Endothelial cell of umbilical vein (primary cell): ENCODE data around the gene FZD1. TPM values are rescaled to one million over a fixed set of nuclear protein-coding genes. Genes with fewer than 3 reads are reported as not detected.

Experiments
- BruUV-seq: library from RNA; stranded (reverse); fragments of 400-500 nt; replicated peaks from 2 replicates; lab custom pipeline; 2021; lab: Mats Ljungman, UMichigan
- CTCF ChIA-PET: fragments of 300-600, 350-600 bp; sonication (Branson Sonifier 250); formaldehyde crosslinking; loops from one replicate; lab custom pipeline; 2021; ENCODE audit warnings: antibody characterized with exemption, inconsistent platforms; lab: Charles Lee
- POLR2A ChIA-PET: fragments of 300-600, 350-600 bp; sonication (Branson Sonifier 250); formaldehyde crosslinking; loops from one replicate; lab custom pipeline; 2021; ENCODE audit warnings: antibody characterized with exemption, inconsistent platforms; lab: Charles Lee
- DNase-seq: peaks from one replicate; pipeline ENCODE4 v3.0.0-alpha.2; 2011; ENCODE audit warnings: low read depth, low spot score
- FAIRE-seq: peaks from 2 replicates; lab custom pipeline; 2011; peaks lifted over from hg19 to GRCh38; lab: Jason Lieb, UNC
- H2AFZ ChIP-seq: 2 replicates; pipeline ENCODE4 v1.6.0; 2012; ENCODE audit warnings: low read depth, low read length, control low read depth, inconsistent platforms
- H3K27ac ChIP-seq: 2 replicates; pipeline ENCODE4 v1.5.1; 2011; ENCODE audit warnings: low read depth, mild to moderate bottlenecking, control low read depth, low read length, moderate library complexity; ENCODE audit not compliant: insufficient read depth
- H3K27me3 ChIP-seq, 2 experiments: 2 replicates each; pipeline versions ENCODE4 v1.6.0 to v1.6.1; 2011; ENCODE audit warnings: low read length in 2 of 2, mixed read lengths in 1 of 2; ENCODE audit not compliant: control insufficient read depth in 2 of 2, insufficient read depth in 2 of 2
- H3K36me3 ChIP-seq, 2 experiments: 2 replicates in 1 of 2; 3 replicates in 1 of 2; pipeline ENCODE4 v1.5.1; 2011; ENCODE audit warnings: low read length in 2 of 2, mild to moderate bottlenecking in 1 of 2, moderate library complexity in 1 of 2; ENCODE audit not compliant: control insufficient read depth in 2 of 2, insufficient read depth in 2 of 2; ENCODE audit errors: extremely low read depth in 1 of 2
- H3K4me1 ChIP-seq: 3 replicates; pipeline ENCODE4 v1.5.1; 2011; ENCODE audit warnings: mild to moderate bottlenecking, low read length; ENCODE audit not compliant: control insufficient read depth, insufficient read depth; ENCODE audit errors: extremely low read depth
- H3K4me2 ChIP-seq: 2 replicates; pipeline ENCODE4 v1.6.1; 2011; ENCODE audit warnings: low read length, control low read depth, mixed read lengths; ENCODE audit not compliant: insufficient read depth
- H3K4me3 ChIP-seq, 3 experiments: fragments of 200-600 bp in 1 of 3; sonication (generic), shearing (Covaris generic) in 1 of 3; replicated peaks in 1 of 3; 2 replicates each; pipeline ENCODE4 v1.5.1; 2011 to 2016; ENCODE audit warnings: control low read depth in 3 of 3, low read length in 3 of 3, mild to moderate bottlenecking in 2 of 3, inconsistent platforms in 1 of 3, low read depth in 1 of 3, moderate library complexity in 1 of 3; ENCODE audit not compliant: insufficient read depth in 1 of 3
- H3K79me2 ChIP-seq: 2 replicates; pipeline ENCODE4 v1.6.0; 2012; ENCODE audit warnings: low read length, inconsistent platforms; ENCODE audit not compliant: control insufficient read depth, insufficient read depth
- H3K9ac ChIP-seq: replicated peaks from 2 replicates; pipeline ENCODE3; 2011; ENCODE audit warnings: low read length, control low read depth; ENCODE audit not compliant: insufficient read depth; ENCODE audit errors: extremely low read depth
- H3K9me1 ChIP-seq: replicated peaks from 3 replicates; pipeline ENCODE4 v1.6.0; 2011; ENCODE audit warnings: mild to moderate bottlenecking, low read length; ENCODE audit not compliant: control insufficient read depth, insufficient read depth; ENCODE audit errors: extremely low read depth
- H3K9me3 ChIP-seq: replicated peaks from 2 replicates; pipeline ENCODE4 v1.5.1; 2012; ENCODE audit warnings: low read length, inconsistent platforms; ENCODE audit not compliant: control insufficient read depth, insufficient read depth
- H4K20me1 ChIP-seq: replicated peaks from 2 replicates; pipeline ENCODE3; 2011; ENCODE audit warnings: mild to moderate bottlenecking, low read length; ENCODE audit not compliant: control insufficient read depth, insufficient read depth; ENCODE audit errors: extremely low read depth
- EZH2 ChIP-seq: IDR thresholded peaks from 2 replicates; pipeline ENCODE4 v1.6.1; 2012; ENCODE audit warnings: borderline replicate concordance, low read depth, mild to moderate bottlenecking, moderate library complexity, low read length, inconsistent platforms; ENCODE audit not compliant: severe bottlenecking
- FOS ChIP-seq: IDR thresholded peaks from 2 replicates; pipeline ENCODE4 v1.6.1; 2011; ENCODE audit warnings: mild to moderate bottlenecking, low read length, moderate library complexity, borderline replicate concordance; ENCODE audit not compliant: insufficient read depth
- GATA2 ChIP-seq: IDR thresholded peaks from 2 replicates; pipeline ENCODE4 v1.7.0; 2011; ENCODE audit warnings: low read depth, mild to moderate bottlenecking, moderate library complexity, mixed read lengths, low read length; ENCODE audit not compliant: insufficient read length, insufficient read depth
- JUN ChIP-seq: IDR thresholded peaks from 2 replicates; pipeline ENCODE4 v1.6.1; 2011; ENCODE audit warnings: borderline replicate concordance, low read depth; ENCODE audit not compliant: insufficient read length, insufficient read depth
- MYC ChIP-seq: IDR thresholded peaks from one replicate; pipeline ENCODE4 v1.6.1; 2011; ENCODE audit warnings: mild to moderate bottlenecking, low read depth, low read length
- POLR2A ChIP-seq: IDR thresholded peaks from 2 replicates; pipeline ENCODE4 v1.6.1; 2012; ENCODE audit warnings: low read depth, mild to moderate bottlenecking, control low read depth, low read length
- POLR2AphosphoS5 ChIP-seq: IDR thresholded peaks from 2 replicates; pipeline ENCODE4 v1.6.1; 2012; ENCODE audit warnings: low read depth, mild to moderate bottlenecking, control low read depth, low read length, moderate library complexity; ENCODE audit not compliant: insufficient read depth
- dilution Hi-C: fragments of 300-500 bp; cut with MboI; formaldehyde crosslinking; loops from one replicate; pipeline ENCODE4 v1.15.0; 2019; ENCODE audit warnings: low sequenced_read_pairs; ENCODE audit not compliant: extremely low pct_ligation_motif_present
- intact Hi-C: fragments of 100-400 bp; cut with micrococcal nuclease; formaldehyde crosslinking; loops from one replicate; pipeline ENCODE4 v1.10.0; 2022
- polyA plus RNA-seq, 4 experiments: library from polyadenylated mRNA; depleted of rRNA in 3 of 4; stranded (reverse) in 3 of 4; unstranded in 1 of 4; fragments of >200 nt; gene quantifications; 2 replicates each; pipeline versions ENCODE4 v1.2.1 to v1.2.3, GENCODE V29; 2011 to 2012; ENCODE audit warnings: missing spikeins in 1 of 4
- total RNA-seq: library from RNA; stranded (reverse); gene quantifications from 2 replicates; pipeline ENCODE4 v1.2.3, GENCODE V29; 2021
- TF ChIP-seq, protein P1 (sequence below): IDR thresholded peaks from 2 replicates; pipeline ENCODE4 v1.6.1; 2011; ENCODE audit not compliant: insufficient read depth, insufficient read length
- TF ChIP-seq, protein P2 (sequence below), 2 donors: IDR thresholded peaks; 1 replicate in 1 of 2; 2 replicates in 1 of 2; pipeline ENCODE4 v1.5.1; 2011; ENCODE audit warnings: low read length in 2 of 2, mild to moderate bottlenecking in 2 of 2, moderate library complexity in 2 of 2, control low read depth in 1 of 2, inconsistent platforms in 1 of 2, low read depth in 1 of 2; ENCODE audit not compliant: insufficient read depth in 1 of 2; ENCODE audit errors: extremely low read depth in 1 of 2

FZD1 gene
- total and polyA plus RNA-seq, 2 donors (not counting 3 experiments of a cell fraction or from before 2014, with no cell fraction given), result 2.4 to 3.4 TPM

DNA sequence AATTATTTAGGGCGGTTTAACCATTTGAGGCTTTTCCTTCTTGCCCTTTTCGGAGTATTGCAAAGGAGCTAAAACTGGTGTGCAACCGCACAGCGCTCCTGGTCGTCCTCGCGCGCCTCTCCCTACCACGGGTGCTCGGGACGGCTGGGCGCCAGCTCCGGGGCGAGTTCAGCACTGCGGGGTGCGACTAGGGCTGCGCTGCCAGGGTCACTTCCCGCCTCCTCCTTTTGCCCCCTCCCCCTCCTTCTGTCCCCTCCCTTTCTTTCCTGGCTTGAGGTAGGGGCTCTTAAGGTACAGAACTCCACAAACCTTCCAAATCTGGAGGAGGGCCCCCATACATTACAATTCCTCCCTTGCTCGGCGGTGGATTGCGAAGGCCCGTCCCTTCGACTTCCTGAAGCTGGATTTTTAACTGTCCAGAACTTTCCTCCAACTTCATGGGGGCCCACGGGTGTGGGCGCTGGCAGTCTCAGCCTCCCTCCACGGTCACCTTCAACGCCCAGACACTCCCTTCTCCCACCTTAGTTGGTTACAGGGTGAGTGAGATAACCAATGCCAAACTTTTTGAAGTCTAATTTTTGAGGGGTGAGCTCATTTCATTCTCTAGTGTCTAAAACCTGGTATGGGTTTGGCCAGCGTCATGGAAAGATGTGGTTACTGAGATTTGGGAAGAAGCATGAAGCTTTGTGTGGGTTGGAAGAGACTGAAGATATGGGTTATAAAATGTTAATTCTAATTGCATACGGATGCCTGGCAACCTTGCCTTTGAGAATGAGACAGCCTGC is 3.1 kb downstream of the FZD1 start:
- no peak overlapping the region for H3K4me3 ChIP-seq
- DNase-seq, result no peak
- no peak for FAIRE-seq
- intact Hi-C loops, result loop anchor here (10.0 kb wide), 1 partner anchor 517 kb away; no protein-coding TSS in a partner anchor
- no peaks in the 10 kb centered on the region for H3K27me3 ChIP-seq
- ChIA-PET CTCF (no interaction called here), POLR2A (no interaction called here)
- no peaks in the 10 kb centered on the region for H3K36me3 ChIP-seq
- no TSS peak for BruUV-seq
- H3K79me2 ChIP-seq, result no peaks in the 10 kb centered on the region
- H4K20me1 ChIP-seq, result no peaks in the 10 kb centered on the region
- no peaks in the 10 kb centered on the region for H3K9me1 ChIP-seq
- peaks cover 6% of the 10 kb centered on the region for H3K4me1 ChIP-seq
- no peak overlapping the region for H3K4me2 ChIP-seq
- TF ChIP-seq EZH2 (no peak), JUN (no peak)
- dilution Hi-C loops, result no loop called here
- no peak overlapping the region for H2AFZ ChIP-seq
- no peak overlapping the region for H3K9ac ChIP-seq
- H3K9me3 ChIP-seq, result no peaks in the 10 kb centered on the region
- no peak overlapping the region for H3K27ac ChIP-seq

DNA sequence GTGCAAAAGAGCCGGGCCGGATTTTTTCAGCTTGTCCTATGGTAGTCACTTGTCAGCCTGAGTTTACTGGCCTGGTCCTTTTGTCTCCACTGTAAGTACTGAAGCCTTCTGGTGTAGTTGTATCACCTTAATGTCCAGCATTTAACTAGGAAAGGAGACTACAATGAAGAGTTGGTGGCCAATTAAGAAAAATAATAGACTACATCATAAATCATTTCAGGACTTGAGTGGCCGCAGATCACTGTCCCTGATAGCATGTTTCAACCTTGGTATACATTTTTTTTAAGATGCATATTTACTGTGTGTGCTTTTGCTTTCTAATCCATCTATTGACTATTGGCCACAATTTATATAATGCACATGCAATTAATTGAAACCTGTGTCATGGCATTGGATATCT is 6.1 kb downstream of the FZD1 start:
- no peak for FAIRE-seq

More for the DNA sequence above, 6.1 kb downstream of the FZD1 start:
- POLR2A ChIA-PET, result no interaction called here
- Histone ChIP-seq H3K4me3 (no peak overlapping the region), H3K4me2 (no peak overlapping the region), H3K9me1 (no peaks in the 10 kb centered on the region), H3K9me3 (no peaks in the 10 kb centered on the region), H2AFZ (no peak overlapping the region), H3K9ac (no peak overlapping the region), H3K4me1 (peaks cover 5% of the 10 kb centered on the region), H3K36me3 (no peaks in the 10 kb centered on the region), H4K20me1 (no peaks in the 10 kb centered on the region), H3K27ac (no peak overlapping the region), H3K27me3 (no peaks in the 10 kb centered on the region), H3K79me2 (no peaks in the 10 kb centered on the region)
- DNase-seq, result no peak
- dilution Hi-C loops (no loop called here), intact Hi-C loops (no loop called here)
- CTCF ChIA-PET, result no interaction called here
- no TSS peak for BruUV-seq
- TF ChIP-seq, protein P1, sequence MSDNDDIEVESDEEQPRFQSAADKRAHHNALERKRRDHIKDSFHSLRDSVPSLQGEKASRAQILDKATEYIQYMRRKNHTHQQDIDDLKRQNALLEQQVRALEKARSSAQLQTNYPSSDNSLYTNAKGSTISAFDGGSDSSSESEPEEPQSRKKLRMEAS, result no peak
- TF ChIP-seq FOS, result no peak
- no peak for TF ChIP-seq POLR2A
- no peak for TF ChIP-seq EZH2
- TF ChIP-seq GATA2, result no peak
- no peak for TF ChIP-seq POLR2AphosphoS5
- no peak for TF ChIP-seq JUN
- no peak for TF ChIP-seq MYC
- TF ChIP-seq, protein P2, sequence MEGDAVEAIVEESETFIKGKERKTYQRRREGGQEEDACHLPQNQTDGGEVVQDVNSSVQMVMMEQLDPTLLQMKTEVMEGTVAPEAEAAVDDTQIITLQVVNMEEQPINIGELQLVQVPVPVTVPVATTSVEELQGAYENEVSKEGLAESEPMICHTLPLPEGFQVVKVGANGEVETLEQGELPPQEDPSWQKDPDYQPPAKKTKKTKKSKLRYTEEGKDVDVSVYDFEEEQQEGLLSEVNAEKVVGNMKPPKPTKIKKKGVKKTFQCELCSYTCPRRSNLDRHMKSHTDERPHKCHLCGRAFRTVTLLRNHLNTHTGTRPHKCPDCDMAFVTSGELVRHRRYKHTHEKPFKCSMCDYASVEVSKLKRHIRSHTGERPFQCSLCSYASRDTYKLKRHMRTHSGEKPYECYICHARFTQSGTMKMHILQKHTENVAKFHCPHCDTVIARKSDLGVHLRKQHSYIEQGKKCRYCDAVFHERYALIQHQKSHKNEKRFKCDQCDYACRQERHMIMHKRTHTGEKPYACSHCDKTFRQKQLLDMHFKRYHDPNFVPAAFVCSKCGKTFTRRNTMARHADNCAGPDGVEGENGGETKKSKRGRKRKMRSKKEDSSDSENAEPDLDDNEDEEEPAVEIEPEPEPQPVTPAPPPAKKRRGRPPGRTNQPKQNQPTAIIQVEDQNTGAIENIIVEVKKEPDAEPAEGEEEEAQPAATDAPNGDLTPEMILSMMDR (IDR thresholded peaks at IDR 0.05; ENCODE audit: extremely low read depth in 1 of 2, insufficient read depth in 1 of 2, low read depth in 1 of 2, low read length in 2 of 2), result no peak
